ENCODE data around the gene LOXHD1. TPM values are rescaled to one million over a fixed set of nuclear protein-coding genes. Genes with fewer than 3 reads are reported as not detected.

Gene LOXHD1, protein sequence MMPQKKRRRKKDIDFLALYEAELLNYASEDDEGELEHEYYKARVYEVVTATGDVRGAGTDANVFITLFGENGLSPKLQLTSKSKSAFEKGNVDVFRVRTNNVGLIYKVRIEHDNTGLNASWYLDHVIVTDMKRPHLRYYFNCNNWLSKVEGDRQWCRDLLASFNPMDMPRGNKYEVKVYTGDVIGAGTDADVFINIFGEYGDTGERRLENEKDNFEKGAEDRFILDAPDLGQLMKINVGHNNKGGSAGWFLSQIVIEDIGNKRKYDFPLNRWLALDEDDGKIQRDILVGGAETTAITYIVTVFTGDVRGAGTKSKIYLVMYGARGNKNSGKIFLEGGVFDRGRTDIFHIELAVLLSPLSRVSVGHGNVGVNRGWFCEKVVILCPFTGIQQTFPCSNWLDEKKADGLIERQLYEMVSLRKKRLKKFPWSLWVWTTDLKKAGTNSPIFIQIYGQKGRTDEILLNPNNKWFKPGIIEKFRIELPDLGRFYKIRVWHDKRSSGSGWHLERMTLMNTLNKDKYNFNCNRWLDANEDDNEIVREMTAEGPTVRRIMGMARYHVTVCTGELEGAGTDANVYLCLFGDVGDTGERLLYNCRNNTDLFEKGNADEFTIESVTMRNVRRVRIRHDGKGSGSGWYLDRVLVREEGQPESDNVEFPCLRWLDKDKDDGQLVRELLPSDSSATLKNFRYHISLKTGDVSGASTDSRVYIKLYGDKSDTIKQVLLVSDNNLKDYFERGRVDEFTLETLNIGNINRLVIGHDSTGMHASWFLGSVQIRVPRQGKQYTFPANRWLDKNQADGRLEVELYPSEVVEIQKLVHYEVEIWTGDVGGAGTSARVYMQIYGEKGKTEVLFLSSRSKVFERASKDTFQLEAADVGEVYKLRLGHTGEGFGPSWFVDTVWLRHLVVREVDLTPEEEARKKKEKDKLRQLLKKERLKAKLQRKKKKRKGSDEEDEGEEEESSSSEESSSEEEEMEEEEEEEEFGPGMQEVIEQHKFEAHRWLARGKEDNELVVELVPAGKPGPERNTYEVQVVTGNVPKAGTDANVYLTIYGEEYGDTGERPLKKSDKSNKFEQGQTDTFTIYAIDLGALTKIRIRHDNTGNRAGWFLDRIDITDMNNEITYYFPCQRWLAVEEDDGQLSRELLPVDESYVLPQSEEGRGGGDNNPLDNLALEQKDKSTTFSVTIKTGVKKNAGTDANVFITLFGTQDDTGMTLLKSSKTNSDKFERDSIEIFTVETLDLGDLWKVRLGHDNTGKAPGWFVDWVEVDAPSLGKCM (N-terminal part only)
- total RNA-seq = 0.06 and 0.16 TPM in 2 replicates

DNA sequence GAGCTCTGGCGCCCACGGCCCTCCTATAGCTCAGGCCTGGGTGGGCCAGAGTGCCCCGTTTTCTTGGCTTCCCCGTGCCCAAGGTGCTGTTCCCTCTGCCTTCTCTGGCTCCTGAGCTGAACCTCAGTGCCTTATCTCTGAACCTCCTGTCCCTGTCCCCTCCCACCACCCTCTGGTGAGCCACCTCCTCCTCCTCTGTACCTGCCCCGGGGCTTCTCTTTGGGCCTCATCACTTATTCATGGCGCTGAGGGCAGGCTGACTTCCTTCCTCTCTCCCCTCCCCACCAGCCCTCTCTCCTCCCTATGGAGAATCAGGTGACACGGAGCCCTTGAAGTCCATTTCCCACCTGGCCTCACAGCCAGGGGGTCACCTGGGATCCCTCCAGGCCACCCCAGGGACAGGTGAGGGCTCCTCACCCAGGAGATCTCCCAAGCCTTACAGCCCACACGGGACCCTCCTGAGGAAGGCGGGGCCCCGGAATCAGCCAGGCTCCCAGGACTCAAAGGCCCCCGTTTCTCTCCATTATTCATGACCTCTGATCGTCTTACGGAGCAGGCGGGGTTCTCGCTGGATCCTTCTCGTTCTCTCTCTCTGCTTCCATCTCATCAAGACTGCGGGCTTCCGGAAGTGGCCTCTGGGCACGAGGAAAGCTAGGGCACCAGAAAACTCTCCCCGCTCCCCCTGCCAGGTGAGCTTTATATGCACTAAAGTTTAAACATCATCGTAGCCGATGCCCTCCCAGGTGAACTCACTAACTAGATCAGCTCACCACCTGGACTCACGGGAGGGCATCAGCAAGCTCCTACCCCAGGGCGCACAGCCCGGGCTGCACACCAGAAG lies at the start of gene LOXHD1:
TSS of gene LOXHD1 (minus strand) at position 106 of the 841 bp plus-strand sequence. CDS start 187 bp downstream, outside the sequence.

Other genes starting within 250 kb of the LOXHD1 start
- 0.06 TPM in 1 of 2 replicates, not detected in the other for gene ST8SIA5, start 99.8 kb upstream of the LOXHD1 start, total RNA-seq

All from bladder microvascular endothelial cell (primary cell).